BE2C (cell line): ENCODE measurements around the gene POT1.

Experiments used
- DNase-seq: peaks from one replicate; pipeline ENCODE4 v3.0.0-alpha.2; 2020
- H3K27me3 ChIP-seq: fragments of 250-450 bp; sonication (Bioruptor Pico); 2 replicates; pipeline ENCODE4 v1.5.1; 2020; ENCODE audit warnings: mild to moderate bottlenecking
- H3K36me3 ChIP-seq: fragments of 250-450 bp; sonication (Bioruptor Pico); 2 replicates; pipeline ENCODE4 v1.5.1; 2020; ENCODE audit warnings: mild to moderate bottlenecking
- H3K4me1 ChIP-seq: fragments of 250-450 bp; sonication (Bioruptor Pico); 2 replicates; pipeline ENCODE4 v1.5.1; 2020
- H3K4me3 ChIP-seq: 2 replicates; pipeline ENCODE4 v1.5.1; 2011; ENCODE audit warnings: low read depth, low read length
- H3K9me3 ChIP-seq: fragments of 250-450 bp; sonication (Bioruptor Pico); 2 replicates; pipeline ENCODE4 v1.5.1; 2020
- CTCF ChIP-seq: IDR thresholded peaks from 2 replicates; pipeline ENCODE4 v1.5.1; 2012; ENCODE audit warnings: mild to moderate bottlenecking, low read depth, low read length

The POT1 gene

GRCh38 chr7:124945680-124946079 lies 16.1 kb upstream of the POT1 start:
- Histone ChIP-seq H3K27me3 (no peaks in the 10 kb centered on the region), H3K9me3 (no peaks in the 10 kb centered on the region), H3K4me1 (no peaks in the 10 kb centered on the region), H3K36me3 (no peaks in the 10 kb centered on the region), H3K4me3 (no peak overlapping the region)
- TF ChIP-seq CTCF, result no peak
- no peak for DNase-seq

- Histone ChIP-seq H3K4me3 (no peak overlapping the region), H3K36me3 (no peaks in the 10 kb centered on the region), H3K27me3 (no peaks in the 10 kb centered on the region), H3K4me1 (no peaks in the 10 kb centered on the region), H3K9me3 (no peaks in the 10 kb centered on the region)
- no peak for TF ChIP-seq CTCF
- DNase-seq, result no peak
These were observed 13.8 kb upstream of the POT1 start for GRCh38 chr7:124943472-124943871.

- no peaks in the 10 kb centered on the region for H3K27me3 ChIP-seq
- no peaks in the 10 kb centered on the region for H3K36me3 ChIP-seq
- no peak overlapping the region for H3K4me3 ChIP-seq
- TF ChIP-seq CTCF, result no peak
- no peak for DNase-seq
- H3K4me1 ChIP-seq, result no peaks in the 10 kb centered on the region
- no peaks in the 10 kb centered on the region for H3K9me3 ChIP-seq
These were observed 12.8 kb upstream of the POT1 start for GRCh38 chr7:124942399-124942798.

- H3K4me1 ChIP-seq, result no peaks in the 10 kb centered on the region
- no peaks in the 10 kb centered on the region for H3K9me3 ChIP-seq
- DNase-seq, result no peak
- no peak for TF ChIP-seq CTCF
- H3K27me3 ChIP-seq, result no peaks in the 10 kb centered on the region
- H3K4me3 ChIP-seq, result no peak overlapping the region
- H3K36me3 ChIP-seq, result no peaks in the 10 kb centered on the region
These were observed 10.7 kb upstream of the POT1 start for GRCh38 chr7:124940306-124940705.

- Histone ChIP-seq H3K4me3 (no peak overlapping the region), H3K9me3 (no peaks in the 10 kb centered on the region), H3K36me3 (no peaks in the 10 kb centered on the region), H3K27me3 (no peaks in the 10 kb centered on the region), H3K4me1 (no peaks in the 10 kb centered on the region)
- TF ChIP-seq CTCF, result no peak
- no peak for DNase-seq
These were observed 8.5 kb upstream of the POT1 start for GRCh38 chr7:124938128-124938527.

- DNase-seq, result no peak
- H3K27me3 ChIP-seq, result no peaks in the 10 kb centered on the region; the same call in 1 of the 2 replicates
- H3K4me1 ChIP-seq, result no peaks in the 10 kb centered on the region
- no peaks in the 10 kb centered on the region for H3K36me3 ChIP-seq
- H3K9me3 ChIP-seq, result no peaks in the 10 kb centered on the region
- no peak for TF ChIP-seq CTCF
- H3K4me3 ChIP-seq, result no peak overlapping the region
These were observed 7.5 kb upstream of the POT1 start for GRCh38 chr7:124937076-124937475.
